HUES48 (cell line): ENCODE data around the gene CD44.

Source experiments
- H3K27ac ChIP-seq: one replicate; pipeline ENCODE4 v1.7.0; 2013; ENCODE audit warnings: low read depth, low read length, inconsistent platforms
- H3K27me3 ChIP-seq: 2 replicates; pipeline ENCODE4 v1.6.1; 2013; ENCODE audit warnings: mild to moderate bottlenecking, low read length; ENCODE audit not compliant: control insufficient read depth, insufficient read depth
- H3K36me3 ChIP-seq: 2 replicates; pipeline ENCODE4 v1.6.1; 2013; ENCODE audit warnings: low read length; ENCODE audit not compliant: control insufficient read depth, insufficient read depth
- H3K4me1 ChIP-seq: 2 replicates; pipeline ENCODE4 v1.6.1; 2013; ENCODE audit warnings: mild to moderate bottlenecking, low read length; ENCODE audit not compliant: control insufficient read depth, insufficient read depth
- H3K4me3 ChIP-seq: 2 replicates; pipeline ENCODE4 v1.5.1; 2013; ENCODE audit warnings: mild to moderate bottlenecking, low read depth, low read length
- H3K9ac ChIP-seq: 2 replicates; pipeline ENCODE4 v1.6.1; 2013; ENCODE audit warnings: mild to moderate bottlenecking, low read depth, low read length, moderate library complexity
- H3K9me3 ChIP-seq: 2 replicates; pipeline ENCODE4 v1.6.1; 2013; ENCODE audit warnings: low read length; ENCODE audit not compliant: control insufficient read depth, insufficient read depth

The CD44 gene

DNA sequence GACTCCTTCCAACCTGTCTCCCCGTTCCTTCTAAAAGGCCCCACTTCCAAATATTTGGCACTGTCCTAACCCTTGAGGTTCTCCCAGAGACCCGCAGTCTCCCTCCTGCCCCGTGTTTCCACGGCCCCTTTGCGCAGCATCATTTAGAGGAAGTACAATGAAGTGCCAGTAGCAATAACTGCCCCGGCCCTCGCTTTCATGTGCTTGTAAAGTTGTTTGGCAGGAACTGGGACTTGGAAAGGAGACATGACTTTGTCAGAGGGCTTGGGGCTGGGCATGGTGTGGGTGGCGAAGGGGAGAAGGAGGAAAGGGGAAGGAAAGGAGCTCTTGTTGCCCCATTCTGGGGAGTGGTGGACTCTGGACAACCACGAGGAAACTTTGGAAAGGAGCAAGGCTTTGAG, 2.6 kb downstream of the CD44 start:
- H3K9me3 ChIP-seq, result no peaks in the 10 kb centered on the region
- no peak overlapping the region for H3K27ac ChIP-seq
- H3K9ac ChIP-seq, result no peak overlapping the region
- no peak overlapping the region; the same call in 1 of the 2 replicates for H3K4me3 ChIP-seq
- peaks cover 40% of the 10 kb centered on the region for H3K27me3 ChIP-seq
- no peaks in the 10 kb centered on the region for H3K36me3 ChIP-seq
- H3K4me1 ChIP-seq, result peaks cover 12% of the 10 kb centered on the region

DNA sequence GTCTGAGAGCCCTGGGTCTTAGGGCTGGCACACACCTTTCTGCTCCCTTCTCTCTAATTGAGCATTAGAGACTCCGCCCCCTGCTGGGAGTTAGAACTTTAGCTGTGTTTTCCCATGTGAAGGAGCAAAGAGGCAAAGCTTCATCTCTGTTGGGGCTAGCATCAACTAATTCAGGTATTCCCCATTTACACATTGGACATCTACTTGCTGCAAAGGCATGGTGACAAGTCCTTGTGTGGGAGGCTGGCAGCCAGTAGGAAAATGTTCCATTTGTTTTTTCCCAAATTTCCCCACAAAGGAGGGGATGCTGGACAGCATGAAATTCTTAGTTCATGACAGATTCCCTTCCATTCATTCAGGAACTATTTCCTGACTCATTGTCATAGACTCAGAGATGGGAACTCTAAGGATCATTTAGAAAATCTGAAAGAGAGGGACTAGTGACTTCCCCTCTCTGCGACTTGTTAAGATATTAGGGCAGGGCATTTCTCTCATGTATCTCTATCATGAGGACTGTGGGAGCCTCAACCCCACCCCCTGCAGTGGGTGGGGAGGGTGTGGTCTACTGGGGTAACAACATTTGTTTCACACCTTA, 3.6 kb downstream of the CD44 start:
- H3K9me3 ChIP-seq, result no peaks in the 10 kb centered on the region
- no peak overlapping the region for H3K27ac ChIP-seq
- peaks cover 30% of the 10 kb centered on the region for H3K27me3 ChIP-seq
- H3K36me3 ChIP-seq, result no peaks in the 10 kb centered on the region
- peaks cover 12% of the 10 kb centered on the region for H3K4me1 ChIP-seq
- no peak overlapping the region for H3K4me3 ChIP-seq
- H3K9ac ChIP-seq, result no peak overlapping the region

DNA sequence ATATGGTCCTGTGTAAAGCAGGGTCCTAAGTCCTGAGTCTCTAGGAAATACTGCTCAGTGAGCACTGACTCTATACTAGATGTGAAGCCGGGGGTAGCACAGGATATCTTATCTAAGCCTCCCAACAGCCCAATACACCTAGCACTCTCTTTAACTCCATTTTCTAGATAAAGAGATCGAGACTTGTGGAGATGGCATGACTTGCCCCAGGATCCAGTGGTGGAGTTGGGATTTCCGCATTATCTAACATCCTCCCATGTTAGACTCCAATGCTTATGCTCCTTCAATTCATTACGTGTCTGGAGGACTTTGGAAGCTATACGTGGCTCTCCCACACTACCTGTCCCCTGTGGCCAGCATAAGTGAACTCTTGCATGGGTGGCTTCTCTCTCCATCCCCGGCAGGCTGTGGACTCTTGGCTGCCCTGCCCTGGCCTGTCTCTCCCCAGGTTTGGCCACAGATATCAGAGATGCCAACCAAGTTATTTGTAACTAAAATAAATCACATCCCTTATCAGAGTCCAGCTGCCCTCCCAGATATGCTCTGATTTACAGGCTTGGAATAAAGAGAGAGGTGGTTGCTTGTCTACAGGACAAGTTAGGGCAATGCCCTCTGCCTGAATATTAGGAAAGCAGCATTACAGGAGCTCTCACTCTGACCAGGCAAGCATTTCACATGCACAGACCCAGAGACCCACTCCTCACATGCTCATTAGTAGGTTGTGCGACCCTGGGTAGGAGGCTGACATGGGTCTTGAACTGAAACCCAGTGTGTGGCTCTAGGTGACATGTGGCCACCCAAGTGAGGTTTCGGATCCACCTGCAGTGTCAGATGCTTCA, 4.5 kb downstream of the CD44 start:
- Histone ChIP-seq H3K4me1 (peaks cover 9% of the 10 kb centered on the region), H3K36me3 (no peaks in the 10 kb centered on the region), H3K4me3 (no peak overlapping the region), H3K9ac (no peak overlapping the region), H3K27ac (peak overlapping the region; percentile 62), H3K27me3 (peaks cover 21% of the 10 kb centered on the region), H3K9me3 (no peaks in the 10 kb centered on the region)

DNA sequence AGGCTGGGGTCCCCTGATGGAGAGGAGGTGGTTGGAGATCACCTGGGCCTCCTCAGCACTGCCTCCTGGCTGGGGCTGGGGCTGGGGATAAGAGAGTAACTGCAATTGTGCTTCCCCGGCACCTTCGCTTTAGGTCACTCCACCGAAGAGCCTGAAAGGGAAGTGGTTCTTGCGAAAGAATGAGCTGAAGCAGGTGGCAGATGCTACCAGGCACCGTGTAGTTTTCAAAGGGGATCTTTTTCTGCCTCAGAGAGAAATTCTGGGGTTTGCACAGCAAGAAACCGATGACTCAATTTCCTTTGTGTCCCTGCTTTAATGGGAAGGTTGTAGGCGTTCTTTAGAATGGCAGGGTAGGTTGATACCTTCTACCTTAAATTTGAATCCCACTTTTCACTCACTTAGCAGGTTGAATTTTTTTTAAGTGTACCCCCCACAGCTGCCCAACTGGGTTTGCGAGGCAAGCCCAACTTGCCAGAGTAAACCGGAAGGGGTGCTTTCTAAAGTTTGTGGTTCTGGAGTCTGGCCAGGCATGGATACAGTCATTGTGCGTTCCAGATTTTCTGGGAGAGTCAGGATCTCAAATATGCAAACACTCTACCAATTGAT, 5.3 kb downstream of the CD44 start:
- H3K4me3 ChIP-seq, result no peak overlapping the region
- peaks cover 14% of the 10 kb centered on the region for H3K27me3 ChIP-seq
- H3K36me3 ChIP-seq, result no peaks in the 10 kb centered on the region
- H3K9ac ChIP-seq, result no peak overlapping the region
- no peaks in the 10 kb centered on the region for H3K9me3 ChIP-seq
- peak overlapping the region; percentile 62 for H3K27ac ChIP-seq
- H3K4me1 ChIP-seq, result peaks cover 8% of the 10 kb centered on the region

DNA sequence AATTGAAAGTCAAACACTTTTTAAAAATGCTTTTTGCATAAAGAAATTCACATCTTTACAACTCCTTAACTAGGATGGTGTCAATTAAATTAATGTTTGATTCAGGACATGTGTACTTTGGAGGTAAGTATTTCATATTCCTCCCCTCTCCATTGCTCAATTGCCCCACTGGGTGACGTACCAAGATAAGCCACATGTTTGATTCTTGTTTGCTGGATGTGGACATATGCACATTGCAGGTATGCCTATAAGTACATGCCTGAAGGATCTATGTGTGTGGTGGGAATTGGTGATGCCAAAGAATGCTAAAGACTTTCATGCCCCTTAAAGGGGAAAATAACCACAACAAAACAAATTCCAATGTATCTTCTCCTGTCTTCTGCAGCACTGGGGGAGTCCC, 5.8 kb downstream of the CD44 start:
- H3K4me3 ChIP-seq, result no peak overlapping the region
- H3K27ac ChIP-seq, result no peak overlapping the region
- H3K9me3 ChIP-seq, result no peaks in the 10 kb centered on the region
- no peaks in the 10 kb centered on the region for H3K36me3 ChIP-seq
- peaks cover 8% of the 10 kb centered on the region for H3K27me3 ChIP-seq
- no peak overlapping the region for H3K9ac ChIP-seq
- peaks cover 3% of the 10 kb centered on the region for H3K4me1 ChIP-seq

DNA sequence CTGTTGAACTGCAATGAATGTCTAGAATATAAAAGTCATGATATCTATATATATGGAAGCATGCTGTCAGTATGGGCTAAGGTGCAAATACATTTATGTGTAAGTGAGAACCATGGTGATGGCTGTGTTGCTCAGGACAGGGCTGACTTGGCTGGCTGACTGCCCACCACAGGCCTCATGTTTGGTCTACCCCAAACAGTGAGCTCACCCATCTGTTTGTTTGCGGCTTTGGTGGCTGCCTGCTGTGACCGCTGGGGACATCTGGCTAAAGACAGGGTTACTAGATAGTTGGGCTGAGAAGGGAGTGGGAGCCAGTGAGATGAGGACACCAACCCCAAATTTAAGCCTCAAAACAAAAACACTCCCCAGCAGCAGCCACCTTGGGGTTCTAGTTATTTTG, 6.3 kb downstream of the CD44 start:
- H3K27ac ChIP-seq, result no peak overlapping the region
- no peaks in the 10 kb centered on the region for H3K36me3 ChIP-seq
- peaks cover 3% of the 10 kb centered on the region for H3K27me3 ChIP-seq
- H3K9ac ChIP-seq, result no peak overlapping the region
- no peak overlapping the region for H3K4me3 ChIP-seq
- no peaks in the 10 kb centered on the region for H3K4me1 ChIP-seq
- H3K9me3 ChIP-seq, result no peaks in the 10 kb centered on the region

DNA sequence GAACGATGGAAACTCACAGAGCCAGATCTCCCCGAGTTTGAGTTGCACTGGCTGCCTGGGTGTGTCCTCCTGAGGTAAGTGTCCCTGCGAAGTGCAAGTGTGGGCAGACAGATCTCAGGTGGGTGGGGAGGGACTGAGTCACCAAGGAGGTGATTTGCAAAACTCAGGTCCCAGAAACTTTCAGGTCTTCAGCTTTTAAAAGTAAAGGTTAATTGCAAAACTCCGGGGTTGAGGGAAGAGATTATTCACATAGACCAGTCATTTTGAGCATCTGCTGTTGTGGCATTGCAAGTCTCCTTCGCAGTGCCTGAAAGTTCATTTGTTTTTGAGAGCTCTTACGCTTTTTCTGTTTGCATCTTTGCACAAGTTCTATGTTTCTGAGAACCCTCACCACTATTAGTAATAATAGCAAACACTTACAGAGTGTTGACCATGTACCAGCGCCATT, 7.1 kb downstream of the CD44 start:
- Histone ChIP-seq H3K9ac (no peak overlapping the region), H3K9me3 (no peaks in the 10 kb centered on the region), H3K27me3 (no peaks in the 10 kb centered on the region), H3K4me3 (no peak overlapping the region), H3K4me1 (0 out of 2 replicates have a peak, but pooled peaks cover under 1% of the 10 kb centered on the region), H3K36me3 (no peaks in the 10 kb centered on the region), H3K27ac (no peak overlapping the region)

DNA sequence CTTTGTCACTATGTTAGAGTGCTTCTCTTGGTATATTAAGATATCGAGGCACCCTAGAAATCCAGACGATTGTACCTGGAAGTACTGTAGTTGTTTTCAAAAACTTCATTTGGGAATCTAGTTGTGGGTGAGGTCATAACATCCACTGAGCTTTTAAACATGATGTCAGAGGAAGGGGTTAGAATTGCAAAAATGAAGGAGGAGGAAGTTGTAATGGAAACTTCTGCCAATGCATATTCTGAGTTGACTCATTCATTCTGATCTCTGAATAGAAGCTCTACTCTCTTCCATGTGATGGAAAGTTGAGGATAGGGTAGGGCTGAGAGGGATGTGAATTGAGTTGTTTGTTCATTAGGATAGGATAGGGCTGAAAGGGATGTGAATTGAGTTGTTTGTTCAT, 7.7 kb downstream of the CD44 start:
- Histone ChIP-seq H3K36me3 (no peaks in the 10 kb centered on the region), H3K4me1 (peaks cover 6% of the 10 kb centered on the region; the same call in 1 of the 2 replicates), H3K27me3 (no peaks in the 10 kb centered on the region), H3K4me3 (no peak overlapping the region), H3K9ac (no peak overlapping the region), H3K27ac (no peak overlapping the region), H3K9me3 (no peaks in the 10 kb centered on the region)

DNA sequence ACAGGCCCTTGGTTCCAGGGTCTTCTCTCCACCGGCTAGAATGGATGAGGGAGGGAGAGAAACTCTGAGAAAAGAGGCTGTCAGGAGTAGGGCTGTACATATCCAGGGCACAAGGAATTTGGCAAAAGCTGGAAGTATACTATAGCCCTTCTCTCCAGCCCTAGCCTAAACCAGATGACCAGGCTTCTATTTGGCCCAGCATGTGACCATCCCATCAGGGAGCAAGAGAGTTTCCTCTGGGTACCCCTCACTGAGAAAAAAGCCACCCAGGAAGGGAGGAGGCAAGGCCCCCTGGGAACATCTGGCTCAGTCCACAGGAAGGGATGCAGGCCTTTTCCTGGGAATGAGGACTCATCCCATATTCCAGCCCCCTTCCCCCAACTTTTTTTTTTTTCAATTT, 8.3 kb downstream of the CD44 start:
- Histone ChIP-seq H3K9ac (no peak overlapping the region), H3K27me3 (no peaks in the 10 kb centered on the region), H3K9me3 (no peaks in the 10 kb centered on the region), H3K36me3 (no peaks in the 10 kb centered on the region), H3K4me3 (no peak overlapping the region), H3K27ac (no peak overlapping the region), H3K4me1 (peaks cover 11% of the 10 kb centered on the region)

DNA sequence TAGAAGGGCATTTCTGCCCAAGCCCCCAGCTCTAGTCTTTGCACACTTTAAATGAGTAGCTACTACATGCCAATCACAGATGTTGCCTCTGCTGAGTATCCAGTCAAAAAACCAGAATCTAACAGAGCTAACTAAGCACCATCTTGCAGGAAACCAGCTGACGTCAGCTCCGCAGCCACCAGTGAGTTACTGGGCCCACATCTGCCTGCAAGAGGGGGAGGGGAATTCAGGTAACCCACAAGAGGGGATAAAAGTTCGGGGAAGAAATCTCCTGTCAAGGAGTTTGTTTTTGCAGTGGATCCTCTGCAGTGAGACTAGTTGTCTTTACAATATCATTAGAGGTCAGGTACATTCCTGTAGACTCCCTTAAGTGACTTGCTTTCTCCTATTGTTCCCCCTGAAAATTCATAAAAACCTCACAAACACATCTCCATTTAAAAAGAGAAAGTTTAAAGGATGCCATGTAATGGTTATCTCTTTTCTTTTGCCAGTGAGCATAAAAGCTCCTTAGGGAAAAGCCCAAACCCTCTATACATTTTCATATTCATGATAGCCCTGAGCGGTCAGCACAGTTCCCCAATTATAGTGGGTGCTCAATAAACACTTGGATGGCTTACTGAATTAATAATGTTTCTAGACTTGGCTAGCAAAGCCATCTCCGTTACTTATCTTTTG, 9.3 kb downstream of the CD44 start:
- Histone ChIP-seq H3K4me1 (peaks cover 15% of the 10 kb centered on the region), H3K9me3 (no peaks in the 10 kb centered on the region), H3K4me3 (no peak overlapping the region), H3K36me3 (no peaks in the 10 kb centered on the region), H3K27me3 (no peaks in the 10 kb centered on the region), H3K27ac (no peak overlapping the region), H3K9ac (no peak overlapping the region)
